PFSK-1 (cell line): Measurements from ENCODE around the gene C19orf12.

Experiments
- FOXP2 ChIP-seq: optimal IDR thresholded peaks from 2 replicates; pipeline ENCODE3; 2011; ENCODE audit warnings: borderline replicate concordance, control low read depth, inconsistent platforms; ENCODE audit not compliant: insufficient read depth; ENCODE audit errors: extremely low read length, extremely low read depth
- POLR2AphosphoS5 ChIP-seq: IDR thresholded peaks from 2 replicates; pipeline ENCODE4 v1.6.1; 2012; ENCODE audit warnings: low read depth, mild to moderate bottlenecking, control low read depth, low read length, moderate library complexity
- SIN3A ChIP-seq: IDR thresholded peaks from 2 replicates; pipeline ENCODE4 v1.6.1; 2012; ENCODE audit warnings: mild to moderate bottlenecking, low read length, moderate library complexity, borderline replicate concordance; ENCODE audit not compliant: insufficient read depth
- TAF1 ChIP-seq: IDR thresholded peaks from 2 replicates; pipeline ENCODE4 v1.6.1; 2012; ENCODE audit warnings: low read length, control low read depth, borderline replicate concordance; ENCODE audit not compliant: insufficient read depth
- TF ChIP-seq, protein P1 (sequence below), 2 experiments: IDR thresholded peaks; 2 replicates each; pipeline versions ENCODE4 v1.6.1 to v1.8.0; 2011 to 2012; ENCODE audit warnings: low read depth in 2 of 2, low read length in 2 of 2, control low read depth in 1 of 2, inconsistent platforms in 1 of 2, mild to moderate bottlenecking in 1 of 2, moderate library complexity in 1 of 2; ENCODE audit not compliant: insufficient read depth in 1 of 2

The C19orf12 gene

DNA sequence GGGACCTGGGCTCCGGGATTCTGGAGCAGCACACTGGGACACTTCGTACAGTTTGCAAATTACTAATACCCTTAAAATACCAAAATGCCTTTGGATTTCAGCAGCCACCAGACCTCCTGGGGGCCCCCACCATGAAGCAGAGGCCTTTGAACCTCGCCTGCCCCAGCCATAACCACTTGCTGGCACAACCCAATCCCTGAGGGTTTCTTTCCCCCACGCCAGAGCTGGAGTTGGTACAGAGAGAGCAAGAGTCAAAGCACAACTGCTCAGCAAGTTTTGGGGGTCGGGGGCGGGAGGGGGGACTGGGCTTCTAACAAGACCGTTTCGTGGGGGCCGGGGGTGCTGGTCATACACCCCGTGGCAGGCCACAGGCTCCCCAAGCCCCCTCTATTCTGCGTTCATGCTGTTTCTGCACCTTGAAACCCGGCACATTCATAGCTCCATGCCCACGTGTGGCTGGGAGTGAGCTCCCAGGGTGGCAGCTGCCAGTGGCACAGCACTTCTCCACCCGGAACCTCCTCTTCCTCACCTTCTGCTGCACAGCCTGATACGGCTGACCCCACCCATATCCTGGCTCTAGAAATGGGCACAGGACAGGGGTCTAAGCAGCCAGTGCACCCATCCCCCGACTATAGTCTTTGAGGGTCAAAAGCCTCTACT lies 32.7 kb downstream of the C19orf12 start:
- TF ChIP-seq TAF1 (no peak), SIN3A (no peak), FOXP2 (no peak), POLR2AphosphoS5 (no peak)
- TF ChIP-seq, protein P1, sequence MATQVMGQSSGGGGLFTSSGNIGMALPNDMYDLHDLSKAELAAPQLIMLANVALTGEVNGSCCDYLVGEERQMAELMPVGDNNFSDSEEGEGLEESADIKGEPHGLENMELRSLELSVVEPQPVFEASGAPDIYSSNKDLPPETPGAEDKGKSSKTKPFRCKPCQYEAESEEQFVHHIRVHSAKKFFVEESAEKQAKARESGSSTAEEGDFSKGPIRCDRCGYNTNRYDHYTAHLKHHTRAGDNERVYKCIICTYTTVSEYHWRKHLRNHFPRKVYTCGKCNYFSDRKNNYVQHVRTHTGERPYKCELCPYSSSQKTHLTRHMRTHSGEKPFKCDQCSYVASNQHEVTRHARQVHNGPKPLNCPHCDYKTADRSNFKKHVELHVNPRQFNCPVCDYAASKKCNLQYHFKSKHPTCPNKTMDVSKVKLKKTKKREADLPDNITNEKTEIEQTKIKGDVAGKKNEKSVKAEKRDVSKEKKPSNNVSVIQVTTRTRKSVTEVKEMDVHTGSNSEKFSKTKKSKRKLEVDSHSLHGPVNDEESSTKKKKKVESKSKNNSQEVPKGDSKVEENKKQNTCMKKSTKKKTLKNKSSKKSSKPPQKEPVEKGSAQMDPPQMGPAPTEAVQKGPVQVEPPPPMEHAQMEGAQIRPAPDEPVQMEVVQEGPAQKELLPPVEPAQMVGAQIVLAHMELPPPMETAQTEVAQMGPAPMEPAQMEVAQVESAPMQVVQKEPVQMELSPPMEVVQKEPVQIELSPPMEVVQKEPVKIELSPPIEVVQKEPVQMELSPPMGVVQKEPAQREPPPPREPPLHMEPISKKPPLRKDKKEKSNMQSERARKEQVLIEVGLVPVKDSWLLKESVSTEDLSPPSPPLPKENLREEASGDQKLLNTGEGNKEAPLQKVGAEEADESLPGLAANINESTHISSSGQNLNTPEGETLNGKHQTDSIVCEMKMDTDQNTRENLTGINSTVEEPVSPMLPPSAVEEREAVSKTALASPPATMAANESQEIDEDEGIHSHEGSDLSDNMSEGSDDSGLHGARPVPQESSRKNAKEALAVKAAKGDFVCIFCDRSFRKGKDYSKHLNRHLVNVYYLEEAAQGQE (IDR thresholded peaks at IDR 0.05; ENCODE audit: insufficient read depth in 1 of 2, low read depth in 2 of 2, low read length in 2 of 2), result no peak

DNA sequence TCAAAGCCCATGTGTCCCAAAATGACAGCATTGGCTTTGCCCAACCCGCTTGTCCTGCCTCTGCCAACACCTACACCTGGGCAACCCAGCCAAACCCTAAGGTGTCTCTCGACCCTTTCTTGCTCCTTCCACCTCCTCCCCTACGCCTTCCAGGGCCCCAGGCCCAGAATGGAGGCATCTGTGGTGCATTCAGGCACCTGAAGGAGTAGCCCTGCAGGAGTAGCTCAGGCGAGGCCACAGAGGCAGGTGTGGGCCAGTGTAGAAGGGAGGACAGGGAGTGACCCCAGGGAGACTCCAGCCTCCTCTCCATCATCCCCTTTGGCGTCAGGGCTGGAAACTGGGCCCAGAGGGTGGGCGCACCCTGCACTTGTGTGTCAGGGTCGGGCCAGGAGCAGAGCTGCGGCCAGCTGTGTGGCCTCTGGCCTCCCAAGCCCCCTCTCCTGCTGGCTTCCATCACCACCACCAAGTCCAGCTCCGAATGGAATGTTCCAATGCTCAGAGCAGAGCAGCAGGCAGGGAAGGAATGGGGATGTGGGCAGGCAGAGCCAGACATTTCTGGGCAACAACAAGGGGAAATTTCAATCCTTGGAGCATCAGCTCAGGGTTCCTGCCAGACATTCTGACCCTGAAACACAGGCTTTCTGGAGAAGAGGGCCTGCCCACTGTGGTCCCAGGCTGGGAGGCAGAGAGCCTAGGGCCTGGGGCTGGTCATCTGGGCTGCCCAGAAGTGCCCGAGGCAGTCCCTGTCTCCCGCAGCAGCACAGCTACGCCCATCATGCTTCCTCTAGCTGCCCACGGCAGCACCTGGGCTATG lies 33.4 kb downstream of the C19orf12 start:
- no peak for TF ChIP-seq TAF1

DNA sequence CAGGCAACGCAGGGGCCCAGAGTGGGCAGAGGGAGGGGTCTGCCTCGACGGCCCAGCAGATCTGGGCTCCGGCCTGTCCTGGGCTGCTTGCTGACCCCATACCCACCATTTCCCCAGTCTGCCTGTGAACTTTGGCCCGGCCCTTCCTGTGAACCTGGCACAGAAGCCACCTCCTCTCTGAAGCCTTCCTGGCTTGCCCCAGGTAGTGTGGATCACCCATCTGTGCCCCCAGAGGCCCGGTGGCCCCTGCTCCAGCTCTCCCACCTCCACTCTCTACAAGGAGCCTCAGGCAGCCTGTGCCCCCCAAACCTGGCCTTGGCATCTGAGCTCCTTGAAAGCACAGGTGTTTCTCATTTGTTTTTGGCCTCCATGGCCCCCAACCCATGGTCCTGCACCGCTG lies 34.1 kb downstream of the C19orf12 start:
- no peak for TF ChIP-seq POLR2AphosphoS5
- no peak for TF ChIP-seq SIN3A
- no peak for TF ChIP-seq FOXP2
- no peak for TF ChIP-seq TAF1
- TF ChIP-seq, protein P1 (IDR thresholded peaks at IDR 0.05; ENCODE audit: insufficient read depth in 1 of 2, low read depth in 2 of 2, low read length in 2 of 2), result no peak

DNA sequence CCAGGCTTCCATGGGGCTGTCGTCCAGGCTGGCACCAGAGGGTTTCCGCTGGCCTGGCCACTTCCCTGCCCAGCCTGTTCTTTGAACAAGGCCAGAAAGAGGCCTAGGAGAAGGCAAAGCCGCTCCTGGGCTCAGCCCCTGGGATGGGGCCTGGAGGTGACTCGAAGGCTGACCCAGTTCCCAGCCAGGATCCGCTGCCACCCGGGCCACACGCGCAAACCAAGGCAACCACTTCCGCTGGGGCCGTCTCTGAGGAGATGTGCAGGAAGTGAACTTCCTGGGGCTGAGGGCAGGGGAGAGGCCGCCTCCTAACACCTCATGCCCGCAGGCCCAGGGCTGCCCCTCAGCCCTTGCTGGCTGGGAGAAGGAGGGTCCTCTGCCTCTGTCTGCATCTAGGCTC lies 34.6 kb downstream of the C19orf12 start:
- TF ChIP-seq FOXP2 (no peak), SIN3A (no peak), POLR2AphosphoS5 (no peak), TAF1 (no peak)
- TF ChIP-seq, protein P1 (IDR thresholded peaks at IDR 0.05; ENCODE audit: insufficient read depth in 1 of 2, low read depth in 2 of 2, low read length in 2 of 2), result no peak

DNA sequence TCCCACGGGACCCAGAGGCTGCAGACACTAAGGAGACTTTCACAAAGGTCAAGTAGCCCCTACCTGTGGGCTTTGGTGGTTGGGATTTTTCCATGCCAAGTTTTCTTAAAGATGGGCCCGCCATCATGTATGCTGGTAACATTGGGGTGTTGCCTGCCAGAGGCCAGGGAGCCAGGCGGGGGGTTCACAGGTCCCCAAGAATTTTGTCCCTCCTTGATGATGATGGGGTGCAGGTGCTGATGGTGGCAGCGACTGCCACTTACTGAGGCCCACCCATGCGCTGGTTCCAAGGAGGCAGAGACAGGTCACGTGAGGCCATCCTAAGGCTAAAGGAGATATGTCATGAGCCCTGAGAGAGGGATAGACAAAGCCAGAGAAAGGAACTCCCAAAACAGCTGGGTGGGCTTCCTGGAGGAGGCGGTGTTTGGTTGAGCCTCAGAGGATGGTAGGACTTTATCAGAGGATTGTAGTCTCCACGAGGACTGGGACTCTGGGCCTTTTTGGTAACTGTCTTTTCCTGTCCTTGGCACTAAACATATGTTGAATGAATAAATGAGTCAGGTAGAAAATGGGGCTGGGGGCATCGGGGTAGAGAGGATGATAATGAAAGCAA lies 35.4 kb downstream of the C19orf12 start:
- TF ChIP-seq, protein P1 (IDR thresholded peaks at IDR 0.05; ENCODE audit: insufficient read depth in 1 of 2, low read depth in 2 of 2, low read length in 2 of 2), result no peak
- no peak for TF ChIP-seq POLR2AphosphoS5
- TF ChIP-seq TAF1, result no peak
- no peak for TF ChIP-seq FOXP2
